Epidermal melanocyte (primary cell): ENCODE results near the gene RPS10.
"Not testable (repeated sequence)": the region's sequence is repeated elsewhere in the genome, so short reads cannot be mapped to it uniquely, and the experiment has no call there.

Experiments
- DNase-seq: peaks from one replicate; pipeline ENCODE4 v3.0.0; 2011; ENCODE audit warnings: low spot score; ENCODE audit not compliant: insufficient read length

The RPS10 gene

DNA sequence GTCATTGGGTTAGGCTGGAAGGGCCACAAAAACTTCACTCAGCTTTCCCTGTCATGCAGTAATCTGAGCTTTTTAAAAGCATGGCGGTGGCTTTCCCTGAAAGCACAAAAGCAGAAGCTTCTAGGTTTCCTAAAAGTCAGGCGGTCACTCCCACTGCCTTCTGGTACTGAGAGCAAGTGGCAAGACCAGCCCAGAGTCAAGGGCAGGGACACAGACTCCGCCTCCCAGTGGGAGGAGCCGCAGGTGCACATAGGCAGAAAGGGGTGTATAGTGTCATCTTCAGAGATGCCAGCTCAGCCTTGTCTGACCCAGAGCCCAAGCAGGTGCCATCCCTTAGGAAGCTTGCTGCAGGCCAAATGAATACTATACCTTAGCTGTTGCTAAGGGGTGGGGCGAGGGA, 22.0 kb upstream of the RPS10 start:
- no peak for DNase-seq

DNA sequence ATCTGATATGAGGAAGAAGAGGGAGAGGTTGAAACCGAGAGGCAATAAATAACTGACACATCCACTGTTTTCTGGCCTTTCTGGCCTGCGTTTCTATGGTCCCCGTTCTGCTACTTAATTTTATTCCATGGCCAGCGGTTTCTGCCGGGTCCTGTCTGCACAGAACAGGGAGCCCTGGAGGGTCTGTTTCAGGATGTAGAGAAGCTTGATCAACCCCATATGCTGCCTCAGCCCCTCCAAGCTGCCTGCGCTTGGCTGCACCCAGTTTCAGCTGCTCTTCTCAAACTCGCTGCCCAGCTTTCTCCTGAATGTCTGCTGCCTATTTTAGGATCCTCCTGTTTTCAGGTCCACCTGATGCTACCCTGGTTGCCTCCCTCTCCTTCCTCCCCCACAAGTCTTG, 21.5 kb upstream of the RPS10 start:
- no peak for DNase-seq

DNA sequence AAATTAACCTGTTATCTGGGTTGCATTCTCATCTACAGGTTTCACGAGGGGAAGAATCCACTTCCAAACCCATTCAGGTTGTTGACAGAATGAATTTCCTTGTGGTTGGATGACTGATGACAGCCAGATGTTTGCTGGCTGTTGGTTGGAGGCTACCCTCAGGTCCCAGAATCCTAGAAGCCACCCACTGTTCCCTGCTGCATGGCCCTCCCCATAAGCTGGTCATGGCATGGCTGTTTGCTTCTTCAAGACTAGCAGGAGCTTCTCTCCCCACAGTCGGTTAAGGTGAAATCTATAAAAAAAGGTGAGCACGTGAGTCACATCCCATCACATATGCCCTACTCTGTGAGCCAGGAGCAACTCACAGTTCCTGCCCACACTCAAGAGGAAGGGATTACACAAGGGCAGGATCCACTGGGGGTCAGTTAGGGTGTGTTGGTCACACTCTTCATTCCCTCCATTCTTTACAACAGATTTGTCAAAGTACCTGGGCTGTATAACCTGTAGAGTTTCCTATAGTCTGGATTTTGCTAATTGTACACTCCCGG, 19.5 kb upstream of the RPS10 start:
- no peak for DNase-seq

DNA sequence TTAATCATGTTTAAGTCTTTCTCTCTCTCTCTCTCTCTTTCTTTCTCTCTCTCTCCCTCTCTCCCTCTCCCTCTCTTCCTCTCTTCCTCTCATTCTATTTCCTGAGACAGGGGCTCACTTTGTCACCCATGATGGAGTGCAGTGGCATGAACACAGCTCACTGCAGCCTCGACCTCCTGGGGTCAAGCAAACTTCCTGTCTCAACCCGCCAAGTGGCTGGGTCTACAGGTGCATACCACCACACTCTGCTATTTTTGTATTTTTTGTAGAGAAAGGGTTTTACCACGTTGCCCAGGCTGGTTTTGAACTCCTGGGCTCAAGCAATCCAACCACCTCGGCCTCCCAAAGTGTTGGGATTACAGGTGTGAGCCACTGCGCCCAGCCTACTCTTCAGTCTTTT, 15.7 kb upstream of the RPS10 start:
- no peak for DNase-seq

DNA sequence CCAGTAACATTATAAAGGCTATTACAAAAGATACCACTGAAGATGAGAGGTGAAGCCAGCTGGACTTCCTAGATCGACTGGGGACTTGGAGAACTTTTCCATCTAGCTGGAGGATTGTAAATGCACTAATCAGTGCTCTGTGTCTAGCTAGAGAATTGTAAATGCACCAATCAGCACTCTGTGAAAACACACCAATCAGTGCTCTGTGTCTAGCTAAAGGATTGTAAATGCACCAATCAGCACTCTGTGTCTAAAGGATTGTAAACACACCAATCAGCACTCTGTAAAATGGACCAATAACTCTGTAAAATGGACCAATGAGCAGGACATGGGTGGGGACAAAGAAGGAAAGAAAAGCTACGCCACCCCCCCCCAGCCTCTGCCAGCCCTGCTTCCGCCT, 13.6 kb upstream of the RPS10 start:
- DNase-seq, result no peak

DNA sequence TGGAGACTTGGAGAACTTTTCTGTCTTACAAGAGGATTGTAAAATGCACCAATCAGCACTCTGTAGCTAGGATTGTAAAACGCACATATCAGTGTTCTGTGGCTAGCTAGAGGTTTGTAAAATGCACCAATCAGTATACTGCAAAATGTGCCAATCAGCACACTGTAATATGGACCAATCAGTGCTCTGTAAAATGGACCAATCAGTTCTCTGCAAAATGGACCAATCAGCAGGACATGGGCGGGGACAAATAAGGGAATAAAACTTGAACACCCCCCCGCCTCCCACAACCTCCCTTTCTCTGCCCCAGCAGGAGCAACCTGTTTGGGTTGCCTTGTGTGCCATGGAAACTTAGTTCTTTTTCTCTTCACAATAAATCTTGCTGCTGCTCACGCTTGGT, 12.8 kb upstream of the RPS10 start:
- no peak for DNase-seq

DNA sequence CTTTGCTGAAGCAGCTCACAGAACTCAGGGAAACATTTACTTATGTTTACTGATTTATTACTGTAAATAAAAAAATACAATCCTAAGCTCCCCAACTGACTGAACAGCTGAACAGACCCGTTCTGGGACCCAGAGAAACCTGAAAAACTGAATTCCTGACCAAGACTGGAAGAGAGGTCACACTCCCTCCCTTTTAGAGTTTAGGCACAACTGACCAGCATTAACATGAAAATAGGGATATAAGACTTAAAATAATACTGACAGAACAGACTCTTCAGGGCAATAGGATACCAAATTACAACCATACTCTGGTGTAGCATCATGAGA, 11.7 kb upstream of the RPS10 start:
- no peak for DNase-seq

DNA sequence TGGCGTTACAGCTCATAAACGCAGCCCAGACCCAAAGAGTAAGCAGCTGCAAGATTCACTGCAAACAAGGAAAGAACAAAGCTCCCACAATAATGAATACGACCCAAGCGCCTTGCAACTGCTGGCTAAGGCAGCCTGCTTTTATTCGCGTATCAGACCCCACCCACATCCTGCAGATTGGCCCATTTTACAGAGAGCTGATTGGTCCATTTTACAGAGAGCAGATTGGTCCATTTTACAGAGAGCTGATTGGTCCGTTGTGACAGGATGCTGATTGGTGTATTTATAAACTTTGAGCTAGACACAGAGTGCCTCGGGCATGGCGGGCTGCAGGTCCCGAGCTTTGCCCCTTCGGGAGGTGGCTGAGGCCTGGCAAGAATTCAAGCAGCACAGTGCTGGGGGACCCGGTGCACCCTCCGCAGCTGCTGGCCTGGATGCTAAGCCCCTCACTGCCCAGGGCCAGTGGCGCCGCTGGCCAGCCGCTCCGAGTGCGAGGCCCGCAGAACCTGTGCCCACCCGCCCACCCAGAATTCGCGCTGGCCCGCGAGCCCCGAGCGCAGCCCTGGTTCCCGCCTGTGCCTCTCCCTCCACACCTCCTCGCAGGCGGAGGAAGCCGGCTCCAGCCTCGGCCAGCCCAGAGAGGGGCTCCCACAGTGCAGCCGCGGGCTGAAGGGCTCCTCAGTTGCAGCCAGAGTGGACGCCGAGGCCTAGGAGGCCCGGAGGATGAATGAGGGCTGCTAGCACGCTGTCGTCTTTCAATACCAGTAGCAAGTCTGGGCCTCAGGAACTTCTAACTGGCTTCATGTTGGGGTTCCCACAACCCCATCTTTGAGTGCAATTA, 11.2 kb upstream of the RPS10 start:
- DNase-seq, result no peak

DNA sequence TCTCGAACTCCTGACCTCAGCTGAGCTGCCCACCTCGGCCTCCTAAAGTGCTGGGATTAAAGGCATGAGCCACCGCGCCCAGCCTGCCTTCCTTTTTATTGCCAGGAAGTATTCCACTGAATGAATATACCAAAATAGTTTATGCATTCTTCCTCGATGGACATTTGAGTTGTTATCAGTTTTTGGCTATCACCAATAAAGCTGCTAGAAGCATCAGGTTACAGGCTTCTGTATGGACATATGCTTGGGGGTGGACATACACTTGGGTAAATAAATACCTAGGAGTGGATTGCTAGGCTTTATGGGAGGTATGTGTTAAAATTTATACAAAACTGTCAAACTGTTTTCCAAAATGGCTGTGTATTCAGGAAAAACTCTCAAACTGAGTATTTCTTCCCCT, 10.0 kb upstream of the RPS10 start:
- no peak for DNase-seq

DNA sequence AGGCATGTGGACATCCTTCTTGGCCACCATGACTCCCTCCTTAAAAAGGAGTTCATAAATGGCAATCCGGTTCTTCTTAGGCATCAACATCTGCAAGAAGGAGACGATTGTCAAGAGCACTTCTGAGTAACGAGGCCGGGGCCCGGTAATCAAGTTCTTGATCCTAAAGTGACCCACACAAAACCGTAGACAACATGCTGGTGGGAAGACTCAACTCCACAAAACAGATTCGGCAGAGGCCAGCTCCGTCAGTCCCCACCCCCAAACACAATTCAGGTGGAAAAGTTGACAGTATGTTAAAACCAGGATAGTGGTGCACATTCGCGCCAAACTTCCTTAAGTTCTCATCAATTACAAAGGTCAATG, 754 bp downstream of the RPS10 start:
- DNase-seq, result no peak

DNA sequence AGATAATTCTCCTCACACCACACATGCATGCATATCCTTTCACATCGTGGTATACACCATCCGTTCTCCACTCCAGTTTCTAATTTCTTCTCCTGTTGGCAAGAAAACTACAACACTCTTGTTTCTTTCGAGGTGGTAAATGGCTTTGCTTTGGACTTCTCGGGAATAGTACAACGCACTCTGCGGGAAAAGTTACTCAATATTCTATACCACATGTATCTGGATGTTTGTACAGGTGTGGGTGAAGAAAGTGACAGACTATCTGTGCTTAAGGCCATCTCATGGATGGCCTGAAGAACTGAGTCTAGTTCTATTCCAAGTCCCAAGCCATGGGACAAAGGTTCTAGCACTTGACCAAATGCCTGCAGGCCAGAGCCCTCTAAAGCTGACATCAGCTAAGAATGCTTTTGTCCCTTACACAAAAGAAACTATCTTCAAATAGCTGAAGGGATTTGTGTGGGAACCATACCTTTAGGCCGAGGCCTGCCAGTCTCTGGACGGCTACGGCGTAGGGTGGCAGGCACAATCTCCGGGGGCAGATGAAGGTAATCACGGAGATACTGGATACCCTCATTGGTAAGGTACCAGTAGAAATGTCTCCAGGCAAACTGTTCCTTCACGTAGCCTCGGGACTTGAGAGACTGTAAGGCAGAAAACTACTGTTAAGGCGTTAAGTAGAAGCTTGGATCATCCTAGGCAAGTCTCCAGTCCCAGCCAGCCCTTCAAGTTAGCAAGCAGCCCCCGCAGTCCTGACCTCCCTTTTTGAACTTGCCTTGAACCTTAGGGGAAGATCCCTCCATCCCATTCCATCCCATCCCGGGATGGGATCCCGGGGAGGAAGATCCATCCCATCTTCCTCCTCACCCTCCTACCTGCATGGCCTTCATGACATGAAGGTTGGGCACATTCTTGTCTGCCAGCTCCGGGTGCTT, 1.4 kb downstream of the RPS10 start:
- no peak for DNase-seq

DNA sequence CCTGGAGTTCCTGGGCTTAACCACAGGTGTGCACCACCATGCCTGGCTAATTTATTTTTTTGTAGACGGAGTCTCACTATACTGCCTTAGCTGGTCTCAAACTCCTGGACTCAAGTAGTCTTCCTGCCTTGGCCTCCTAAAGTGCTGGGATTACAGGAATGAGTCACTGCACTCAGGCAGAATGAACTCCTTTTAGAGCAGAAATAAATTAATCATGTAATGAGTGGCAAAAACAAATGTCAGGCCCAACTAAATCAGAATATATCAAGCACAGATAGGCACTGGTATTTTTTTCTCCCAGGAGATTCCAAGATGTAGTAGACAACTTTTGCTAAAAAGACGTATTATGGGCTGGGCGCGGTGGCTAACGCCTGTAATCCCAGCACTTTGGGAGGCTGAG, 2.6 kb downstream of the RPS10 start:
- no peak for DNase-seq

DNA sequence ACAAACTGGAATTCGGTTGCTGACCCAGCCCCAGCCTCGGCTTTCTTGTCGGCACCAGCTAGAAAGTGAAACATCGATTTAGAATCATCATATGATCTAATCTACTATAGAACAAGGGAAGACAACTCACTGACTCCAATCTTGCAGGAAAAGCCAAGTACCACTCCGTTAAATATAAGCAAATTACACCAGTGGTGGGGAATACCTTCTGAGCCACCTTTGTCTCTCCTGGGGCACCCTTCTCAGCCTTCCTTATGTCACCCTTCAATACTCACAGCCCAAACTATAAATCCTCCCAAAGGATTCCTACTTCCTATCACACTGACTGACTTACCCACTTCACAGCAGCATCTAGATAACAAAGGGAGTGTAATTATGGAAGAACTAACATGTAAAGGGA, 7.5 kb downstream of the RPS10 start:
- DNase-seq, result no peak

DNA sequence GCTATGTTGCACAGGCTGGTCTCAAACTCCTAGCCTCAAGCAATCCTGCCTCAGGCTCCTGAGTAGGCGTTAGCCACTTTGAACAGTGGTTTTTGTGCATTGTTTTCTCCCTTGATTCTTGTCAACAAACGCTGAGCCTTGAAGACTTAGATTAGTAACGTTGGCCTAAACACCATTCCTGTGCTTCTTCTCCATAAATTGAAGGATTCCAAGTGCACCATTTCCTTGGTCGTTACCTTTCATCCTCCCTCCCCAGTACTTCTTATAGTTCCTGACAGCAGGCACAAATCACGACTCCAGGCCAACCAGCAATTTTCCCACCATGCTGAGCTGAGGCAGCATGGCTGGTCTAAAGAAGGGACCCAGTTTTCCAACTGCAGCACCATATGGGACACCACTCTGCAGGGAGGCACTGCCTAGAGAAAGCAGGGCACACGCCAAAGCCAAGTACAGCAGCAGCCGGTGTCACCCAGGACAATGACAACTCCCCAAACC, 8.9 kb downstream of the RPS10 start:
- no peak for DNase-seq

DNA sequence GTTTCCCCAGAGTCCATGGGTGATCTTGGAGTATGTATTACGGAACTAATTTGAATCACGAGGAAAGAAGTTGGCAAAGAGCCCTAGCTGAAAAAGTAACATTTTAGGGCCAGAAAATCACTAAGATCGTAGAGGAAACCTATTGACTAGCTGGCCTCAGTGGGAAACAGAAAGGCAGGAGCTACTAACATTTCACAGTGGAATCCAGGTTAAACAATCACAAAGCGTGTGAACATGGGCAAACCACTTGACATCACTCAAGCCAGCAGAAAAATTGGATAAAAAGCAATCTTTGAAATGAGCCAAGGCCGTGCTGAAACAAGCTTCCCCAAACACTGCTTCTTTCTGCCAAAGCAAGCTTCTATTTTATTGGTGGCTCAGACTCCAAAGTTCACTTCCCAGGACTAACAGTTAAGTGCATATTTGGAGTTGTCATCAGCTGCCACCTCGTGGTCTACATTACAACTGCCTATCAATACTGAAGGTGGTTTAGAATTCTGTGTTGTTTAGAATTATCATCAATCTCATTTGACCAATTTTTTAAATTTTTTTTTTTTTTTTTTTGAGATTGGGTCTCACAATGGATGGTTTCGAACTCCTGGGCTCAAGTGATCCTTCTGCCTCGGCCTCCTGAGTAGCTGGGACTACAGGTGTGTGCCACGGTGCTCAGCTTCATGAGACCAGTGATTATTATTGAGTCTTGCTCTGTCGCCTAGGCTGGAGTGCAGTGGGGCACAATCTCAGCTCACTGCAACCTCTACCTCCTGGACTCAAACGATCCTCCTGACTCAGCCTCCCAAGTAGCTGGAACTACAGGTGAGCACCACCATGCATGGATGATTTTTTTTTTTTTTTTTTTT, 10.6 kb downstream of the RPS10 start:
- peak; percentile 36 for DNase-seq

DNA sequence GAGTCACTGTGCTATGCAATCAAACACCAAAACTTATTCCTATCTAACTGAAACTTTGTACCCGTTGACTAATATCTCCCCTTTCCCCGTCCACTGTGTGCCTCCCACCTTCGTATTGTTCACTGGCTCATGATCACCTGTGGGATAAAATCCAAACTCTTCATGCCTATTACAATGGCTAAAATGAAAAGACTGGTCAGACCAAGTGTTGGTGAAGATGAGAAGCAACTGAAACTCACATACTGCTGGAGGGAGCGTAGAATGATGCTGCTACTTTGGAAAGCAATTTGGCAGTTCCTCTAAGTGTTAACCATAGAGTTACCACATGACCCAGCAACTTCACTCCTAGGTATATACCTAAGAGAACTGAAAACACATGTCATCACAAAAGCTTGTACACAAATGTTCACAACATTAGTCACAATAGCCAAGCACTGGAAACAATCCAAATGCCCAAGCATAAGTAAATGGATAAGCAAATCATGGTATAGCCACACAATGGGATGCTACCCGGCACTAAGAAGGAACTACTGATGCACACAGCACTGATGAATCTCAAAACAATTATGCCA, 13.1 kb downstream of the RPS10 start:
- DNase-seq, result no peak

DNA sequence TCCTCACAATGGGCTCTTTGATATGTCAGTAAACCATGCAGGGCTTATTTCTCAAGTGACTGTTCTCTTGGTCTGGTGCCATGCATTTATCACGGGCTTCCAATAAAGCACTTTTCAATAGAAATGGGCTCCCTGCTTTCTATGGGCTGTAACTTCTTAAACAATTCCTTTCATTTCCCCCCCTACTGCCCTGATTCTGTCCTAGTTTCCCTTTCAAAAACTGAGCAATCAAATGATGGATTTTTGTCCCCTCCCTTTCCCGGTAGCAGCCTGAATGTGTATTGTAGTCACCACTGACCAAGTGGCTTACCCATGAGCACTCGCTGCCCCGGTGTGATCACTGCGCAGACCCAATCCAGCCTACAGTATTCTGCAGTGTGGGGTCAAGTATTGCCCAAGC, 13.9 kb downstream of the RPS10 start:
- DNase-seq, result peak; percentile 30

DNA sequence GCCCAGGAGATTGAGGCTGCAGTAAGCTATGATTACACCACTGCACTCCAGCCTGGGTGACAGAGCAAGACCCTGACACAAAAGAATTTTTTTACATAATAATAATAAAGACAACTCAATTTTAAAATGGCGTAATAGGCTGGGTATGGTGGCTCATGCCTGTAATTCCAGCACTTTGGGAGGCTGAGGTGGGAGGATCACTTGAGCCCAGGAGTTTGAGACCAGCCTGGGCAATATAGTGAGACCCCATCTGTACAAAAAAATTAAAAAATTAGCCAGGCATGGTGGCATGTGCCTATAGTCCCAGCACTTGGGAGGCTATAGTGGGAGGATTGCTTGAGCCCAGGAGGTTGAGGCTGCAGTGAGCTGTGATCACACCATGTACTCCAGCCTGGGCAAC, 18.0 kb downstream of the RPS10 start:
- DNase-seq, result not testable (repeated sequence)

DNA sequence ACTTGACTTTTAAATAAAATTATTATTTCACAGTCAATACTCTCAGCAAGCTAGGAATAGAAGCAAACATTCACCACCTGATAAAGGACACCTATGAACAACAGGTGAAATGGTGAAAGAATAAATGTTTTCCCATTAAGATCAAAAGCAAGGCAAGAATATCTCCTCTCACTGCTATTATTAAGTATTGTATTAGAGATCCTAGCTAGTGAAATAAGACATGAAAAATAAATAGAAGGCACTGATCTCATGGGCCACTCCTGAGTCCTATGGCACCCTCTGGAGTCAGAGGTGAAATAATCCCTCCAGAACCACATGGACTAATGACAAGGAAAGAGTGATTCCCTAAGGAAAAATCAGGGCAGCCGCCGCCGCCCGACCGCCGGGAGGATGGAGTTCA, 29.4 kb downstream of the RPS10 start:
- DNase-seq, result no peak

DNA sequence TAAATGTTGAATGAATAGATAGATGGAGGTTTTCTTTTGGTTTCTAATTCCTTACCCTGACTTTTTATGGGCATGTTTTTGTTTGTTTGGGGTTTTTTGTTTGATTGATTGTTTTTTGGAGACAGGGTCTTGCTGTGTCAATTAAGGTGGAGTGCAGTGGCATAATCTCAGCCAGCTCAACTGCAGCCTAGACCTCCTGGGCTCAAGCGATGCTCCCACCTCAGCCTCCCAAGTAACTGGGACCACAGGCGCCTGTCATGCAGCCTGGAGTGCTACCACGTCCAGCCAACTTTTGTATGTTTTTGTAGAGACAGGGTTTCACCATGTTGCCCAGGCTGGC, 31.9 kb downstream of the RPS10 start:
- no peak for DNase-seq
